GM23338 (cell line): Measurements from ENCODE around the gene PTCD2. TPM values are rescaled to one million over a fixed set of nuclear protein-coding genes. Genes with fewer than 3 reads are reported as not detected.
"Not testable (repeated sequence)": the region's sequence is repeated elsewhere in the genome, so short reads cannot be mapped to it uniquely, and the experiment has no call there.

Source experiments
- ATAC-seq: fragments of 200-7000 bp; cut with Tn5 transposase; 3 replicates; pipeline ENCODE4 v1.9.1; 2020
- DNase-seq: peaks from one replicate; pipeline ENCODE4 v3.0.0-alpha.2; 2015; ENCODE audit warnings: low spot score
- H2AFZ ChIP-seq: fragments of 200-600 bp; sonication (generic); 2 replicates; pipeline ENCODE4 v1.8.0; 2016; ENCODE audit warnings: antibody characterized with exemption, mild to moderate bottlenecking, moderate library complexity
- H3F3A ChIP-seq: fragments of 200-600 bp; sonication (generic); replicated peaks from 2 replicates; pipeline ENCODE4 v1.8.0; 2017; ENCODE audit warnings: antibody characterized with exemption, mixed run types, low read depth
- H3K27ac ChIP-seq: fragments of 200-600 bp; sonication (generic); 2 replicates; pipeline ENCODE4 v1.6.1; 2016; ENCODE audit warnings: low read depth
- H3K27me3 ChIP-seq: fragments of 200-600 bp; sonication (generic); 2 replicates; pipeline ENCODE4 v1.8.0; 2016; ENCODE audit warnings: mild to moderate bottlenecking, mixed run types, moderate library complexity; ENCODE audit not compliant: insufficient read depth
- H3K36me3 ChIP-seq: fragments of 200-600 bp; sonication (generic); 2 replicates; pipeline ENCODE4 v1.8.0; 2016; ENCODE audit warnings: mild to moderate bottlenecking; ENCODE audit not compliant: insufficient read depth
- H3K4me1 ChIP-seq: fragments of 200-600 bp; sonication (generic); 2 replicates; pipeline ENCODE4 v1.8.0; 2016; ENCODE audit warnings: mild to moderate bottlenecking, moderate library complexity; ENCODE audit not compliant: insufficient read depth
- H3K4me2 ChIP-seq: fragments of 200-600 bp; sonication (generic); 2 replicates; pipeline ENCODE4 v1.7.1; 2017; ENCODE audit warnings: mixed run types
- H3K4me3 ChIP-seq: fragments of 200-600 bp; sonication (generic); 2 replicates; pipeline ENCODE4 v1.6.1; 2016; ENCODE audit warnings: mixed run types
- H3K79me2 ChIP-seq: fragments of 200-600 bp; sonication (generic); replicated peaks from 2 replicates; pipeline ENCODE4 v1.8.0; 2017; ENCODE audit warnings: mild to moderate bottlenecking; ENCODE audit not compliant: insufficient read depth
- H3K9me2 ChIP-seq: fragments of 200-600 bp; sonication (generic); 2 replicates; pipeline ENCODE4 v1.8.0; 2017; ENCODE audit not compliant: insufficient read depth
- H4K20me1 ChIP-seq: fragments of 200-600 bp; sonication (generic); replicated peaks from 2 replicates; pipeline ENCODE4 v1.8.0; 2017; ENCODE audit warnings: mild to moderate bottlenecking; ENCODE audit not compliant: insufficient read depth
- H3K27ac Mint-ChIP-seq: 2 replicates; pipeline ENCODE4 v1.8.0; 2020; ENCODE audit warnings: inconsistent platforms, mild to moderate bottlenecking, moderate library complexity, mixed read lengths
- H3K27me3 Mint-ChIP-seq: 3 replicates; pipeline ENCODE4 v1.8.0; 2022; ENCODE audit warnings: low read depth, mild to moderate bottlenecking, moderate library complexity, mixed read lengths, inconsistent platforms; ENCODE audit not compliant: insufficient read depth, poor library complexity
- H3K36me3 Mint-ChIP-seq: 3 replicates; pipeline ENCODE4 v1.8.0; 2021; ENCODE audit warnings: low read depth, mild to moderate bottlenecking, inconsistent platforms, moderate library complexity, mixed read lengths
- H3K4me1 Mint-ChIP-seq: 3 replicates; pipeline ENCODE4 v1.8.0; 2020; ENCODE audit warnings: mild to moderate bottlenecking, inconsistent platforms, mixed read lengths
- H3K4me3 Mint-ChIP-seq: 3 replicates; pipeline ENCODE4 v1.8.0; 2021; ENCODE audit warnings: moderate library complexity, mild to moderate bottlenecking, inconsistent platforms, mixed read lengths
- H3K9me3 Mint-ChIP-seq: 3 replicates; pipeline ENCODE4 v1.8.0; 2020; ENCODE audit warnings: moderate library complexity, mild to moderate bottlenecking, inconsistent platforms, mixed read lengths
- CTCF ChIP-seq, 2 experiments: fragments of 200-600 bp in 1 of 2; sonication (generic) in 1 of 2; conservative IDR thresholded peaks; 2 replicates each; pipeline versions ENCODE4 v1.5.1 to v1.6.1; 2016 to 2017; ENCODE audit warnings: antibody characterized with exemption in 2 of 2, low read depth in 2 of 2, mild to moderate bottlenecking in 2 of 2, moderate library complexity in 1 of 2
- NANOG ChIP-seq: IDR thresholded peaks from 2 replicates; pipeline ENCODE4 v1.6.1; 2016; ENCODE audit warnings: antibody characterized with exemption, borderline replicate concordance
- POLR2AphosphoS5 ChIP-seq: IDR thresholded peaks from 2 replicates; pipeline ENCODE4 v1.6.1; 2016; ENCODE audit warnings: antibody characterized with exemption, low read depth
- STAT1 ChIP-seq: IDR thresholded peaks from one replicate; pipeline ENCODE4 v1.6.1; 2016; ENCODE audit warnings: antibody characterized with exemption; ENCODE audit not compliant: unreplicated experiment
- ZNF331 ChIP-seq: fragments of 250-450 bp; sonication (Bioruptor Pico); IDR thresholded peaks from 2 replicates; pipeline ENCODE4 v1.5.0; 2020; ENCODE audit warnings: low read depth, mild to moderate bottlenecking, moderate library complexity
- polyA plus RNA-seq: library from polyadenylated mRNA; unstranded; fragments of >200 nt; fragmentation: Nextera tagmentation; extraction: Ambion mirVana; gene quantifications from 2 replicates; pipeline ENCODE4 v1.2.1, GENCODE V29; 2016
- total RNA-seq: library from RNA; depleted of rRNA; stranded (reverse); fragments of >200 nt; shearing (Covaris generic); gene quantifications from 2 replicates; pipeline ENCODE4 v1.2.3, GENCODE V29; 2014
- TF ChIP-seq, protein P1 (sequence below): IDR thresholded peaks from one replicate; pipeline ENCODE4 v1.6.1; 2018; ENCODE audit warnings: antibody characterized with exemption; ENCODE audit not compliant: unreplicated experiment

The PTCD2 gene
- total and polyA plus RNA-seq, 2 experiments from 2014 or later: 8.8 to 14.5 TPM

DNA sequence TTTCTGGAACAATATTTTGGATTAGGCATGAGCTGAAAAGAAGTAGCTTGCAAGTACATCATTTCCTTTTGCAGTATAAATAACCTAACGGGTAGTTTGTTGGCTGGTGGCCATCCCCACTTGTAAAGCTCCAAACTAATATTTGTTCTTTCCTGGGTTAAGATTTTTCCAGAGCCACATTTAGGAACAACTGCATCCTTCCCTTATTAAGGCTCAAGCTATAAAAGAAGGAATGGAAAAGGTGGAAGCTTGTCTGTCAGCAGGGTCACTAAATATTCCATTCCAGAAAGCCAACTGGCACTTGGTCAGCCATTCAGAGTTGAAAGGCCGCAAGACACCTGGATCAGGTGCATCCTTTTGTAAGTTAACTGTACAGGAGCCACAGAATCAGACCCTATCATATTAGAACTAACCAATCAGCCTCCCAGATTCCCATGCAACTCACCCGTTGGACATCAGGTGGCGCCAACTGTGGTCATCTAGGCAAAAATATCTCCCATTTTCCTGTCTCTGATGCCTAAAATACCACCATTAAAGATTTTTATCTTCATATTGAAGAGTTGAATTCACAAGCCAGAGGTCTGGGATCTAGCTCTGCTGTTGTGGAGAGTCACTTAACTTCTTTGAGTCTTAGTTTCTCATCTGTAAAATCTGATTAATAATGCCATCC, 82.9 kb downstream of the PTCD2 start:
- H3K9me2 ChIP-seq: no peaks in the 10 kb centered on the region; the same call in 1 of the 2 replicates
- no peak overlapping the region for H3K27ac ChIP-seq
- H3K4me2 ChIP-seq: no peak overlapping the region
- peaks cover 15% of the 10 kb centered on the region for H3K4me1 Mint-ChIP-seq
- H3K36me3 Mint-ChIP-seq: peaks cover 14% of the 10 kb centered on the region; the same call in 2 of the 3 replicates
- no peaks in the 10 kb centered on the region for H3K36me3 ChIP-seq
- no peak; the same call in 1 of the 3 replicates for ATAC-seq
- no peak overlapping the region for H2AFZ ChIP-seq
- no peak overlapping the region for H3K4me3 Mint-ChIP-seq
- H3K9me3 Mint-ChIP-seq: peaks cover 24% of the 10 kb centered on the region; the same call in 2 of the 3 replicates
- H3K27ac Mint-ChIP-seq: no peak overlapping the region
- no peaks in the 10 kb centered on the region for H3K27me3 ChIP-seq
- no peaks in the 10 kb centered on the region for H3K79me2 ChIP-seq
- H3K4me1 ChIP-seq: no peaks in the 10 kb centered on the region
- H3K27me3 Mint-ChIP-seq: peaks cover 9% of the 10 kb centered on the region
- peak; percentile 57 for DNase-seq
- TF ChIP-seq ZNF331 (no peak), CTCF (conservative IDR thresholded peaks at IDR 0.05; ENCODE audit: low read depth in 2 of 2) (peak; percentile 75 to 82)
- no peaks in the 10 kb centered on the region for H3F3A ChIP-seq
- H3K4me3 ChIP-seq: no peak overlapping the region
- H4K20me1 ChIP-seq: no peaks in the 10 kb centered on the region

DNA sequence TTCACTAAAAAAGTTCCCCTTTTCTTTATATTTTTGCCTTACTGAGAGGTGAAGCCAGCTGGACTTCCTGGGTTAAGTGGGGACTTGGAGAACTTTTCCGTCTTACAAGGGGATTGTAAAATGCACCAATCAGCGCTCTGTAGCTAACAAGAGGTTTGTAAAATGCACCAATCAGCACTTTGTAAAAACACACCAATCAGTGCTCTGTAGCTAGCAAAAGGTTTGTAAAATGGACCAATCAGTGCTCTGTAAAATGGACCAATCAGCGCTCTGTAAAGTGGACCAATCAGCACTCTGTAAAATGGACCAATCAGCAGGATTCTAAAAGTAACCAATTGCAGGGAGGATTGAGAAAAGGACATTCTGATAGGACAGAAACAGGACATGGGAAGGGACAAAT, 84.6 kb downstream of the PTCD2 start:
- not testable (repeated sequence) for H3K79me2 ChIP-seq, H3K4me3 ChIP-seq, H3K27me3 Mint-ChIP-seq, H3K4me1 Mint-ChIP-seq, H3K4me3 Mint-ChIP-seq, DNase-seq, H3K4me2 ChIP-seq, H3F3A ChIP-seq, H3K27ac Mint-ChIP-seq, H3K27ac ChIP-seq, H4K20me1 ChIP-seq, H3K4me1 ChIP-seq, H2AFZ ChIP-seq, H3K36me3 ChIP-seq, H3K9me2 ChIP-seq, H3K27me3 ChIP-seq, ATAC-seq
- Mint-ChIP-seq H3K9me3 (peaks cover 24% of the 10 kb centered on the region; the same call in 2 of the 3 replicates), H3K36me3 (peaks cover 14% of the 10 kb centered on the region; the same call in 2 of the 3 replicates)

GRCh38 chr5:72407078-72407477, 86.9 kb downstream of the PTCD2 start:
- Mint-ChIP-seq H3K9me3 (peaks cover 6% of the 10 kb centered on the region; the same call in 2 of the 3 replicates), H3K36me3 (peaks cover 2% of the 10 kb centered on the region; the same call in 1 of the 3 replicates), H3K4me3 (no peak overlapping the region), H3K27ac (no peak overlapping the region), H3K27me3 (no peaks in the 10 kb centered on the region), H3K4me1 (no peaks in the 10 kb centered on the region)
- H3K79me2 ChIP-seq: no peaks in the 10 kb centered on the region
- ATAC-seq (no peak), DNase-seq (no peak)
- no peaks in the 10 kb centered on the region for H3K27me3 ChIP-seq
- no peak overlapping the region for H2AFZ ChIP-seq
- H3K36me3 ChIP-seq: no peaks in the 10 kb centered on the region
- H4K20me1 ChIP-seq: no peaks in the 10 kb centered on the region
- H3F3A ChIP-seq: no peaks in the 10 kb centered on the region
- no peak overlapping the region for H3K27ac ChIP-seq
- no peaks in the 10 kb centered on the region for H3K4me1 ChIP-seq
- H3K4me3 ChIP-seq: no peak overlapping the region
- H3K9me2 ChIP-seq: no peaks in the 10 kb centered on the region; the same call in 1 of the 2 replicates
- no peak overlapping the region for H3K4me2 ChIP-seq
- no peak for TF ChIP-seq POLR2AphosphoS5
- no peak for TF ChIP-seq NANOG
- TF ChIP-seq, protein P1, sequence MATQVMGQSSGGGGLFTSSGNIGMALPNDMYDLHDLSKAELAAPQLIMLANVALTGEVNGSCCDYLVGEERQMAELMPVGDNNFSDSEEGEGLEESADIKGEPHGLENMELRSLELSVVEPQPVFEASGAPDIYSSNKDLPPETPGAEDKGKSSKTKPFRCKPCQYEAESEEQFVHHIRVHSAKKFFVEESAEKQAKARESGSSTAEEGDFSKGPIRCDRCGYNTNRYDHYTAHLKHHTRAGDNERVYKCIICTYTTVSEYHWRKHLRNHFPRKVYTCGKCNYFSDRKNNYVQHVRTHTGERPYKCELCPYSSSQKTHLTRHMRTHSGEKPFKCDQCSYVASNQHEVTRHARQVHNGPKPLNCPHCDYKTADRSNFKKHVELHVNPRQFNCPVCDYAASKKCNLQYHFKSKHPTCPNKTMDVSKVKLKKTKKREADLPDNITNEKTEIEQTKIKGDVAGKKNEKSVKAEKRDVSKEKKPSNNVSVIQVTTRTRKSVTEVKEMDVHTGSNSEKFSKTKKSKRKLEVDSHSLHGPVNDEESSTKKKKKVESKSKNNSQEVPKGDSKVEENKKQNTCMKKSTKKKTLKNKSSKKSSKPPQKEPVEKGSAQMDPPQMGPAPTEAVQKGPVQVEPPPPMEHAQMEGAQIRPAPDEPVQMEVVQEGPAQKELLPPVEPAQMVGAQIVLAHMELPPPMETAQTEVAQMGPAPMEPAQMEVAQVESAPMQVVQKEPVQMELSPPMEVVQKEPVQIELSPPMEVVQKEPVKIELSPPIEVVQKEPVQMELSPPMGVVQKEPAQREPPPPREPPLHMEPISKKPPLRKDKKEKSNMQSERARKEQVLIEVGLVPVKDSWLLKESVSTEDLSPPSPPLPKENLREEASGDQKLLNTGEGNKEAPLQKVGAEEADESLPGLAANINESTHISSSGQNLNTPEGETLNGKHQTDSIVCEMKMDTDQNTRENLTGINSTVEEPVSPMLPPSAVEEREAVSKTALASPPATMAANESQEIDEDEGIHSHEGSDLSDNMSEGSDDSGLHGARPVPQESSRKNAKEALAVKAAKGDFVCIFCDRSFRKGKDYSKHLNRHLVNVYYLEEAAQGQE: no peak
- no peak for TF ChIP-seq STAT1
